Measurements from ENCODE around the gene CCR7. TPM values are rescaled to one million over a fixed set of nuclear protein-coding genes. Genes with fewer than 3 reads are reported as not detected.
"Not testable (repeated sequence)": the region's sequence is repeated elsewhere in the genome, so short reads cannot be mapped to it uniquely, and the experiment has no call there.

CCR7 gene
- total RNA-seq, 1 experiment from 2014 or later: 0.21 TPM

DNA sequence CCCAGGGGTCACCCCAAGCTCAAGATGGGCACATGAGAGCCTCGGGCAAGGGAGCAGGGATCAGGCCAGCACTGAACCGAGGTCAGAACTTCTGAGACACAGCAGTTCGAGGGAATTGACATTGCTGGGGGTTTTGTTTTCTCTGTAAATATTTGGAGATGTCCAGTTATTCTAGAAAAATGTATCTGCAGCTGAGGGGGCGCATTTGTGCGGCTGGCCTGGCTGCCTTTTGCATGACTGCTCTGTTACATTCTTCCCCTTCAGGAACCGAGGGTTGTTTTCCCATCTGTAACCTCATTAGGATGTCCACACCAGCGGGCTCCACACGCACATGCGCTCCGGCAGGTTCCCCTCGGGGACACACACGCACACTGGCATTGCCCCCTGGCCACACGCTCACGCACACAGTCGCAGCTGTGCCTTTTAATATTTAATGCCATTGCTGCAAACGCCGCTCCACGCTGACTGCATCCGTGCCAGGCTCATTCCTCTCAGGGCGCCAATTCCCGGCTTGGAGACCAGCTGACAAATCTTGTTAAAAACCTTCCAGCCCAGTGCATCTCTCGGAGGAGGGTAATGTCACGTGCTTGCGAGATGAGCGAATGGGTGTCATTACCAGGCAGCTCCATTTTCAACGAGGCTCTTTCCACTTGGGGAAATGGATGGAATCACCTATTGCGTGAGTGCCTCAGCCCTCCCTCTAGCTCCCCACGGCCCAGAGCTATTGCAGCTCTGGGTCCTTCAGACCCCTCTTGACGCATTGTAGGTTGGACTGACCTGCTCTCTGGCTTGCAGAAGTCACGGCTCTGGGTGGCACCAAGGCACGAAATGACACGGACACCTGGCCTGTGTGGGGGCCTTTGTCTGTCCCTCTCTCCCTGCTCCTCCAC, 13.1 kb downstream of the CCR7 start:
- no peak for DNase-seq (ENCODE audit: low read depth)

DNA sequence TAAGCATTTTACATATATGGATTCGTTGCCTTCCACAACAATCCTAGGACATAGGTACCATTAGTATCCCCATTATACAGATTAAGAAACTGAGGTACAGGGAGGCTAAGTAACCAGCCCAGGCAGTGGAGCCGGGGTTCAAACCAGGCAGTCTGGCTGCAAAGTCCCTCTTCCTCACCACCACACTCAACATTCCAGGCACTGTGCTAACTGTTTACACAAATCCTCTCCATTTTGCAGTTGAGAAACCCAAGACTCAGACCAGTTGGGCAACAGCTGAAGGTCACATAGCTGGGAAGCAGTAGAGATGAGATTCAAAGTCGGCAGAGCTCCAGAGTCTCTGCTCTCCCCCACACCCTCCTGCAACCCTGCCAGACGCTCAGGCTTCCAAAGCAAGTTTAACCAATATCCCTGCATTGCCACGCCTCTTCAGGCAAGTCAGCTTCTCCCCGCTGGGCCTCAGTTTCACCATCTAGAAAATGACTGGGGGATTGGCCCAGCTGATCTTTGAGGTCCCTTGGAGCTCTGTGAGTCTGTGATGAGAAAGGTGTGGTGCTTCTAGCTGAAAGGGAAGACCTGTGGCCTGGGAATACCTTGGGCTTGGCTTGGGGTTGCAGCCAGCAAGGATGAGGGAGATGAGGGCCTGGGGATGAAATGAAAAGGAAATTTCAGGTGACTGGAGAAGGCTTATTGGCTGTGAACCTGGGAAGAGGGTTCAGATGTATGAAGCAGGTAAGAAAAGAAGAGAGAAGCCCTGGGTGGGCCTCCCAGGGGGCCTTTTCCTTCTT, 14.0 kb downstream of the CCR7 start:
- no peak for DNase-seq (ENCODE audit: low read depth)

DNA sequence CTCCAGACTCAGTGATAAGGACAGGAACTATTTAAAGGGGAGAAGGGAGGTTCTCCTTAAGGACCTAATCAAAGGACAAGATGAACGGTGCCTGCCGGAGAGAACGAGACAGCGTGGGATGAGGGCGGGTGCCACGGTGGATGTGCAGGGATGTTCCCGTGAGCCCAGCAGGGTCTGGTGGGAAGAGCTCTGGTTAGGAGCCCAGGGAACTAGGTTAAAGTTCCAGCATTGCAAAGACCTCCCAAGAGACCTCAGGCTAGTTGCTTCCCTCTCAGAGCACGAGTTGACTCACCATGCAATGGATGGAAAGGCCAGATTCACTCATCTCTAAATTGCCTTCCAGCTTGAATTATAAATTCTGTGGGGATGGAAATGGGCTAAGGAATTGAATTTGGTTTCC, 14.7 kb downstream of the CCR7 start:
- no peak for DNase-seq (ENCODE audit: low read depth)

DNA sequence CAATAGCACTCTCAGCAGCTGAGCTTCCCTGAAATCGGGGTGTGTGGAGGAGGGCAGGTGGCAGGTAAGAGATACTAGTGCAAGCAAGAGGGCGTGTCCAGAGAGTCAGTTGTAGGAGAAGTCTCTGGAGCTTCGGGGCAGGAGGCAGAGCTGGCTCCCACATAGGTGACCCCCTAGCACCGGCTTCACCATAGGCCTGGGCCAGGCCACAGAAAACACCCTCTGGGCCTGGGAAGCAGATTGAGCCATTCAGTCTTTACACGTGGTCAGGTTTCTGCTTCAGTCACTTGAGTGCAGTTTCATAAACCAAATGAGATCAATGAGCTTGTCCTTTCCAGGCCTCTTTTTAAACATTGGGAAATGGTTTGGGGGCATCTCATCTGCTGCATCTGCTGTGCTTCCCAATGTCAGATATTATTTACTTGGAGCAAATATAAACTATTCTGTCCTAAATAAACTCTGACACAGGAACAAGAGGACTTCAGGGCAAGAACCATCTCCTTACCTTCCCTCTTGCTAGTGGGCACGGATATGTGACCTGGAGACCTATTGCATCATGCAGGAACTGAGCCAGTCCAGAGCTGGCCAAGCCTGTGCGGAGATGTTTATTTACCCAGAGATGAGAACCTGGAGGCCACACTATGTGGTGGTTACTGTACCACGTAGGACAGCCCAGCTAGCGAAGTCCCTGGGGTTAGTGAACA, 16.1 kb downstream of the CCR7 start:
- peak; percentile 57 for DNase-seq (ENCODE audit: low read depth)

DNA sequence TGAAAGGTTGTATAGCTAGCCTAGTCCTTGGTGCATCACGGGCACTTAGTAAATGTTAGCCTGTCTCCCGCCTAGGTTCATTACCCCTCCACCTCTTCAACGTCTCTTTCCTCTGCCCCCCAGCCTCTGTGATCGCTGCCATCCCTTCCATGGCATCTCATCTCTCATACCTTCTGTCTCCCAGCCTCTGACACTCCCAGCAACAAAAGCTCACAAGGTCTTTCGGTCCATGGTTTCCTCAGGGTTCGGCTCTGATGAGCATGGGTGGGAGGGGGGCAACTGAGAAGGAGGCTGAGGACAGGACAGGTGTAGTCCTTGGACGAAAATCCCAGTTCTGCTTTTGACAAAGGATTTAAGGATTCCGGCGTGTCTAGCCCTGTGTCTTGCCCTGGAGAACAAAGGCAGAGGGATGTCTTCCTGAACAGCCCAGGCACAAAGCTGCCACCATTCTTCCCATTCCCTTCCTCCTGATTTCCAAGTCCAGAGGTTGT, 16.7 kb downstream of the CCR7 start:
- no peak for DNase-seq (ENCODE audit: low read depth)

DNA sequence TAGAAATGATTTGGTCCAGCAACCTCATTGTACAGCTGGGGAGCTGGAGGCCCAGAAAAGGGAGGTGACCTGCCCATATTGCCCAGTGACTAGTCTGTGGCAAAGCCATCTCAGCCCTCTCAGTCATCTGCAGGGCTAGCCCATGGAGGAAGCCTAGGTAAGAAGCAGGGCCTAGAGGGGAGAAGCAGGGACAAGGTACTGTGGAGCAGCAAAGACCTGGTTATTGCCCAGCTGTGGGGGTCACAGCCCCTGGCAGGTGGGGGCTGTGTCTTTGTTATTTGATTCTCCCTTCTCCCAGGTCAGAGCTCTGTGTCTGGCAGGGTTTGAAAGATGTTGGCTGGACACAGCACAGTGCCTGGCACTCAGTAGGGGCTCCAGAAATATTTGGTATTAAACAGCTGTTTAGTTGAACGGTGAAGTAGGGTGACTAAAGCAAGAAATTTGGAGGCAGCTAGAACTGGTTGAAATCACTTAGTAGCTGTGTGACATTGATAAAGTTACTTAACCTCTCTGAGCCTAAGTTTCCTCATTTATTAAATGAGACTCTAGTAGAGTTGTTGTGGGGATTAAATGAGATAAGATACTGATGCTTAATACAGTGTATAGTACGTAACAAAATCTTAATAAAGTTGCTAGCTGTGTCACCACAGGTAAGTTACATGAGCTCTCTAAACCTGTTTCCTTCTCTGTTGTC, 17.3 kb downstream of the CCR7 start:
- no peak for DNase-seq (ENCODE audit: low read depth)

DNA sequence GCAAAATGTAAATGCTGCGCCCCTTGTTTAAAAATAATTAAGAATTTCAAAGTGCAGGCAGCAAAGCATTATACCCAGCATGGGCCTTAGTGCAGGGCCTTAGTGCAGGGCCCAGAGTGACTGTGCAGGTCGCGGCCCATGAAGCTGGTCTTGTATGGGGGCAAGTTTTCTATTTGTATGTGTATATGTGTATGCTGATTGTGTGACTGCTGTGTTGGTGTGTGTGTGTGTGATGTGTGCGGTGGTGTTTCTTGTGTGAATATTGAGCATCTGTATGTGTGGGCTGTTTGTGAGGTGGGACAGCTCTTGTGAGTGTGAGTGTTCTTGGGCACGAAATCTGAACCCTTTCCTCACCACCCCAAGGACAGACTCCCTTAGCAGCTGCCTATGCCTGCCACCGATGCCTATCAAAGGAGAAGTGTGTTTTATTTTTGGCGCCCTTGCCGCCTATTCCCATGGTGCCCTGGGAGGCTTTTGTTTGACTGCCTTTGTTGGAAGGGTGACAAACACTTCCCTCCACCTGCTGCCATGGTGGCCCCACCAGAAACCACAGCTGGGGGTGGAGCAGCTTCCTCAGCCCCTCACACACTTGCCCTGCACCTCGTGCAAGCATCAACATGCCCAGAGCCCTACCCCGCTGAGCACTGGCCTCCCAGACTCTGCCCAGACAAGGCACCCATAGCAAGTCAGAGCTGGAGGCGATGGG, 18.0 kb downstream of the CCR7 start:
- no peak for DNase-seq (ENCODE audit: low read depth)

DNA sequence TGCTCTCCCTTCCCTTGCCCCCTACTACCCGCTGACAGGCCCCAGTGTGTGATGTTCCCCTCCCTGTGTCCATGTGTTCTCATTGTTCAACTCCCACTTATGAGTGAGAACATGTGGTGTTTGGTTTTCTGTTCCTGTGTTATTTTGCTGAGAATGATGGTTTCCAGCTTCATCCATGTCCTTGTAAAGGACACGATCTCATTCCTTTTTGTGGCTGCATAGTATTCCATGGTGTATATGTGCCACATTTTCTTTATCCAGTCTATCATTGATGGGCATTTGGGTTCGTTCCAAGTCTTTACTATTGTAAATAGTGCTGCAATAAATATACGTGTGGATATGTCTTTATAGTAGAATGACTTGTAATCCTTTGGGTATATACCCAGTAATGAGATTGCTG, 18.8 kb downstream of the CCR7 start:
- DNase-seq (ENCODE audit: low read depth): not testable (repeated sequence)

DNA sequence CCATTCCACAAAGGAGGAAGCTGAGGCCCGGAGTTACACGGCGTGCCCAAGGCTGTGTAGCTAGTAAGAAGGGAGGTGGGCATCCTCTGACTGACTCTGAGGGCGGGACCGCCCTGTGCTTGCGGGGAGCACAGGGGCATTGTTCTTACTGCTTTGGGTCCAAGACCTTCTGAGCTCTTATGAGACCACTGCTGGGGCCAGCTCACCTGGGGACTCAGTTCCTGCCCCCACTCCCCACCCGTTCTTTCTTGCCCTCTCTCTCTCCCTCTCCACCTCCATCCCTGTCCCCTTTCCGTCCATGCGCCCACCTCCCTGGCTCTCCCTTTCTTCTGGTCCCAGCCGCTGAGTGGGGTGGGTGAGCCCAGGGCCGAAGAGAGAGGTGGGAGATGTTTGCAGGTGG, 19.6 kb downstream of the CCR7 start:
- no peak for DNase-seq (ENCODE audit: low read depth)

DNA sequence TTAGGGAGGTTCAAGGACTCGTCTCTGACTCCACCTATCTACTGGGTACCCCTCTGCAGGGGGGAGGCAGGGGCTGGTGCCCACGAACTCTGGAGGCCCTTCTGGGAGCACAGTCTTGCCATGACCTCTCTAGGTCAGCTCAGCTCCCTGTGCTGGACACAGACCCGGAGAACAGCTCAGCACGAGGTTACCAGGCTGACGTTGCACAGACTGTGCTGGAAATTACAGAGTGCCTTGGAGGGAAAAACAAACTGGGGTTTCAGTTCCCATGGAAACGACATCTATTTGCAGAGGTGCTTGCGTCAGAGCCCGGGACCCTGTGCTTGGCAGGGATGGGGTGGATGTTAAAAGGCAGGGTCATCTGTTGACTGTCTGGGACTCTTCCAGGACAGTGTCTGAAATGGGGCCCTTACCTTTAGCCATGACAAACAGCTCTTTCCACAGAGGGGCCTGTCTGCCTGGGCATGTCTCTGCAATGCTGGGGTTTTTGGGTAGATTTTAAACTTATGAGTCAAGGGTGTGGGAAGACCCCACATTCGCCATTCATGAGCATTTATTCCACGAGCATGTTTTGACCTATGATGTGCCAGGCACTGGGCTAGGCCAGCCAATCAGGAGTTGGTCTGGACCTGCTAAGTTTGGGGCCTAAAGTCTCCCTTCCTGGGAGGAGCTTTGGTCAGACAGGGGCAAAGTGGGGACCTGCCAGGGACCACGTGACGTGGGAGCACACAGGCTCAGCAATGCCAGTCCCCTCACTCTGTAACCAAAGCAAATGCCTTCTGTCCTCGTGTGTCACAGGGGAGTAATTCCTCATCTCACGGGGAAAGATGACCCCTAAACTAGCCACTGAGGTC, 22.5 kb downstream of the CCR7 start:
- DNase-seq (ENCODE audit: low read depth): peak; percentile 44

DNA sequence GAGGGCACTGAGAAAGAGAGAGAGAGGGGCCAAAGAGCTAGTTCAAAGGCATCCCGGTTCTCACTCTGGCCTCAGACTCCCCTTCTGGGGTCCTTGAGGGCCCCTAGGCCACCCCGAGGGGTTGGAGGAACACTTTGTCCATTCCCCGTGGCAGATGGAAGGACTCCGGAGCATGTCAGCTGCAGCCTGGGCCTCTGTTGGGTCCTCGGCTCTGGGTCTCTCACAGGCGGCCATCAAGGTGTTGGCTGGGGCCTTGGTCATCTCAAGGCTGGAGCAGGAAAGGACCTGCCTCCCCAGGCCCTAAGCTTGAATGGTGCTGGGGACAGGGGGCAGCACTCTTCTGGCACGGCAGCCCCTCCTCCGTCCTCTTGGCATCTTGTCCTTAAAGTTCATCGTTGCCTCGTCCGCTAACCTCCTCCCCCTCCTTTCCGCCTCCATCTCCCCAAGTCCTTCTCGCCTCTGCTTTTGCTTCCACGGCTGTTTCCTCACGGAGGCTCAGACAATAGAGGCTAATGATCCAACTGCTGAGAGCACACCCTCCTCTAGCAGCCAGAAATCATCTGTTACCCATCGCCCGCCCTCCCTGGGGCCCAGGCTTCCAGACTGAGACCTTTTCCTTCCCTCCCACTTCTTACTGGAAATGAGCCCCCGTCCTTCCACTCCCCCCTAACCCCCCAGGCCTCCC, 23.3 kb downstream of the CCR7 start:
- DNase-seq (ENCODE audit: low read depth): no peak

DNA sequence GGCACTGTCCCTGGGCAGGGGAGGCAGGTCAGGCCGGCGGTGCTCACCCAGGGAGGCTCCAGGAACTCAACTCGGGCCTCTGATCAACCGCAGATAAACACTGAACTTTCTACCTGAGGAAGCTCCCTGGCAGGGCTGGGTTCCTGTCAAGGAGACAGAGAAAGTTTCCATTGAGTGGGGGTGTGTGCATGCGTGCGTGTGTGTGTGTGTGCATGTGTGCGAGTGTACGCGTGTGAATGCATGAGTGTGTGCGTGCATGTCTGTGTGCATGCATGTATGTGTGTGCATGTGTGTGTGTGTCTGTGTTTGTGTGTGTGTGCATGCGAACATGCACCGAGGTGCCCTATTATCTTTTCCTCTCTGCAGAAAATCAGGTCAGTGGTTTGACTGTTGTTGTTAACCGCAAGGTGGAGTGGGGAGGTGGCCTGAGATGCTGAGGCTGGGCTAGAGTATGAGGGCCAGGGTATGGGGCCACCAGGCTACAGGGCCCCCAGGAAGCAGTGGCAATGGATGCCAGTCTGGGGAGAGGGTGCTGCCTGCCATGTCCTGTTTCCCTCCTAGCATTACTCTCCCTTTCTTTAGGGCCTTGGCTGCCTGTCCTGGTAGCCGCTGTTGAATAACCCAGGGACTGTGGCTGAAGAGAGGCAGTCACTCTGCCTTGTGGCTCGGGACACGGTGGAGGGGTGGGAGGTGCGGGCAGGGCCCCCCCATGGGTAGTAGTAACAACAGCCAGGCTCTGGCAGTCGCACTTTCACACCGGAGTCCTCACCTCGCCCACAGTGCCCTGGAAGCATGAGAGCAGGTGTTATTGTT, 24.0 kb downstream of the CCR7 start:
- no peak for DNase-seq (ENCODE audit: low read depth)

DNA sequence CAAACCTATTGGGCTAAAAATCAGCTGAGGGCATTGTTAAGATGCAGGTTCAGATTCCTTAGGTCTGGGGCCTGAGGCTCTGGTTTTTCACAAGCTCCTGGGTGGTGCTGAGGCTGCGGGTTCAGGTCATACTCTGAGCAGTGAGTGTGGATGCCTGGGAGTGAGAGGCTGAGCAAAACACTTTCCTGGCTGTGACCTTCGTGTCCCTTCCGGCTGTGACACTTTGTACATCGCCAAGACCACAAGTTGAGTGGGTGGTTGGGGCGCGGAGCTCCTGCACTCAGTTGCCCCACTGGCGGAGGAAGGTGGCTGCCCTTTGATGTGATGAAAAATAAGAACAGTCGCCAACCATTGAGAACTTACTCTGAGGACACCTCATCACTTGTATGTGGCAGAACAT, 24.8 kb downstream of the CCR7 start:
- DNase-seq (ENCODE audit: low read depth): no peak

DNA sequence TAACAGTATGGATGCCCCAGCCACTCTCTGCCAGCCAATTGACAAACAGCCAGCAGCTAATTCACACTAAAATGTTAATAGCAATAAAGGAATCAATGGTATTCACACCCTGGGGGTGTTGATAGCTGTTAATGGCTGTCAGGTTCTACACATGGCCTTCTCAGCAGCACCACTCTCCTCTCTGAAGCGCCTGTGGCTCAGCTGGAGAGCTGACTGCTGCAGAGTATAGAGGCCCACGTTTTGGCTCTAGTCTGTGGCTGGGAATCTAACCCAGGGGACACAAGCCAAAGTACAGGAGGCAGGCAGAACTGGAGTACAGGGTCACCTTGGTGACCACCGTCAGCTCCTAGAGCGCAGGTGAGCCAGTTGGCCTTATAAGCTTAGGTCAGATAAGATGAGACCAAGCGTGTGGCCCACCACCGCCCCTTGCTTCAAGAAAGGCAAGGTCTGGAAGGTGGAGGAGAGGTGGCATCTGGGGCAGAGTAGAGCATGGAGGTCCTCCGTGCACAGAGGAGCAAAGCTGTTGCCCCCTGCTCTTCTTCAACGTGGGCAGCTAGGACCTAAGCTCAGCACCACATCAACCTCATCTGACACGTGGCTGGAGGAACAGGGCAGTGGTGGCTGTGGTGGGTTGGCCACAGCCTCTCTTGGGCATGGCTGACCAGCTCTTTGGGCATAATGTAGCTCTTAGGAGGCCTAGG, 25.4 kb downstream of the CCR7 start:
- no peak for DNase-seq (ENCODE audit: low read depth)

DNA sequence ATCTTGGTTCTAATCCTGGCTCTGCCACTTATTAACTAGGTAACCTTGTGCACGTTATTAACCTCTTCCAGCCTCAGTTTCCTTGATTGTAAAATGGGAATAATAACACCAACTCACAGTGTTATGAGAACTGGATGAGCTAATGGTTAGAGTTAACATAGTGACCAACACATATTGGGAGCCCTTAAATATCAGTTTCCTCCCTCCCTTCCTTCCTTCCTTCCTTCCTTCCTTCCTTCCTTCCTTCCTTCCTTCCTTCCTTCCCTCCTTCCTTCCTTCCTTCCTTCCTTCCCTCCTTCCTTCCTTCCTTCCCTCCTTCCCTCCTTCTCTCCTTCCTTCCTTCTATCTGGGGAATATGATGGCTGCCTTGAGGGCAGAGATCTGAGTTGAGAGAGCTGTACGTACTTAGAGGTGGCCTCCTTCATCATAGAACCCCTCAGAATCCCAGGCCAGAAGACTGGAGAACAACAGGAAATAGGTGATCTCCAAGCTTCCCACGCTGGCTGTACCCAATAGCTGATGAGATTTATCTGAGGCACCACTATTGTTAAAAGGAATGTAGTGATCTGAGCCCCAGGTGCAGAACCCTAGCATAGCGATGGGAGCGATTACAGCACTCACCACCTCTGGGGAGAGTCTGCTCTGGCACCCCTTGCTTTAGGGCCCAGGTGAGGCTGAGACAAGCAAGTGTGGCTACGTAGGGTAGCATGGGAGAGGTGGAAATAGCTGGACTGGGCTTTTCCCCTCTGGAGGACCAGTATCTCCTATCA, 26.2 kb downstream of the CCR7 start:
- DNase-seq (ENCODE audit: low read depth): no peak

DNA sequence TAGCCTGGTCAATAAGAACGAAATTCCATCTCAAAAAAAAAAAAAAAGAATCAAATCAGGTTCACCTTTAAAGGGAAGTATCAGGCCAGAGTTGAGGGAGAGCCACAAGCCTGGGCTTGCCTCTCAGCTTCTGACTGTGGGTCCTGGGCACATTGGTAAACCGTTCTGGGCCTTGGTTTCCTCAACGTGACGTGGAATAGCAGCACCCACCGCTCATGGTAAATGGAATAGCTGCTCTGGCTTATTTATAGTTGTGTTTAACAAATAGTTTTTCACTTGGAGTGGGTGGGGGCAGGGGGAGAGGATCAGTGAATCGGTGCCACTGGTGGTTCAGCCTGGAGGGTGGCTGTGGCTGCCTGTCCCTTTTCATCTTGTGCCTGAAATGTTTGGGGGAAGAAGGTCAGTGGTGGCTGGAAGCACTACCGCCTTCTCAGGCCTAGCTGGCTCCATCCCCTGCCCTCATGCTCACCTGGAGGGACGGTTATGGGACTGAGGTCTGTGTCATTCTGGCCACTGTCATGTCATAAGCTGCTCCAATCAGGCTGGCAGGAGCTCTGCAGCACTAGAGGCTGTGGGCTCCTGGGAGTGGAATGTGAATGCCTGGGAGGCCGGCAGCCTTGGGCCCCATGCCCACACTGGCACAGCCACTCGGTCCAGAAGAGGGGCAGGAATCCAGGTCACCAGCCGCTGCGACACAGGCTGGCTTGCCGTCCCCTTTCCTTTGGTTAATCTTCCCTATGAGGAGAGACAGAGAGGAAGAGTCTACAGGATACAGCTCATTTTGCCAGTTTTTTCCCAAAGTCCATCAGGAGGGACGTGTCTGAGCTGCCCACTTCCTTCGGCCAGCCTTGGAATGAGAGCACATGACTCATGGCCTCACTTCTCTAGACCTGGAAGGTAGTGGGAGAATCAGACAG, 27.0 kb downstream of the CCR7 start:
- peak; percentile 68 for DNase-seq (ENCODE audit: low read depth)
